DMS 273 (cell line): ENCODE data around the gene BABAM2.

Experiments
- DNase-seq: peaks from one replicate; lab custom pipeline; 2025; ENCODE audit not compliant: unreplicated experiment; lab: John Stamatoyannopoulos, UW

The BABAM2 gene

DNA sequence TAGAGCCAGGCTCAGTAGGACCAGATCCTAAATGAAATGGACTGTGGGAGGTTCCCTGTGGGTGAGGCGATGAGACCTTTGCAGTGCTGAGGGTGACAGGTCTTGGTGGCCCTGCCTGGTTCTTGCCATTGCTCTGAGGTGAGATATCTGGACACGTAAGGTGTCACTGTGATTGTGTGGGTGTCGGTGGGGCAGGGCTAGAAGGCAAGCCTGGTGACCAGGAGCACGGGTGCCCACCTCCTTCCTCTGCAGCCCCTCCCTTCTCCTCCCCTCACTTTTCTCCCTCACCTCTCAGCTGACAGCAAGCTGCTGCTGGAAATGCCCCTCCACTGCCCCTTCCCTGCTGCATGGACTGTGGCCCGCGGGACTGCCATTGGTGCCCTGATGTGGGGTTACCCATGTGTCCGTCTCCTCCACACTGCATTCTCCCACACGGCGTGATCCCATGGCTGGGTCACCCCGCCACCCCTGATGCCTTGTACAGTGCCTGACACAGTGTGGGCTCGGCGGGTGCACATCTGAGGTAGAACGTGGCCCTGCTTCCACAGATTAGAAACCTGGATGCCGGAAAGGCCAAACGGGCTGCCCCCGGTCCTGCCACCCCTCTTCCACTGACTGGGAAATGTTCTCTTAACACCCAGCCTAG is 446.6 kb downstream of the BABAM2 start:
- DNase-seq, result no peak

DNA sequence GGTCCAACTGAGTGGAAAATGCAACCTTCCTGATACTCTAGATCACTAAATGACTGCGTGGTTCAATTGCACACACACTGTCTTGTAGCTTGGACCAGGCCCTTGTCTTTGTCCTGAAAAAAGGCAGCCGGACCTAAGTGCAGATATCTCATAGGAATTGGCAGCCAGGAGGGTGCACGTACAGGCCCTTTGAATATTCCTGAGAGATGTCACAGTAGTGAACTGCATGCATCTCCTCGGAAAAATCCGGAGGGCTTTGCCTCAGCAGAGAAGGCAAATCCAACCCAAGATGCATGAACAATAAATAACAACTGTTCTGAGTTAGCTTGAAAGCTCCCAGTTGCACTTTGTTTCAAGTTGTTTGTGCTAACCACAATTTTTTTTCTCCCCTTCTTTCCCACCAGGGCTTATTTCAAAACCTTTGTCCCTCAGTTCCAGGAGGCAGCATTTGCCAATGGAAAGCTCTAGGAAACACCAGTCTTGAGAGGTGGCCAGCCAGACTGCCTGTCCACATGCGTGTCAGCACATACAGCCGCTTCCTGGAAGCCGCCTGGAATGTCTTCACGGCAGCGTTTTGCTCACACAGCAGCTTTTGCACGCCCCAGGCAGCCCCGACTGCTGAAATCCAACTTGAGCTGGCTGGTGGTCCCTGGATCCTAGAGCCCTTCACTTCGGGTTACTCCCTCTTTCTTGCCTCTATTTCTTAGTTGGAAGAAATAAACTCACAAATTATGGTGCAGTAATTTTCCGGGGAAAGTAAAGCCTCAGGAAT is 447.7 kb downstream of the BABAM2 start:
- no peak for DNase-seq

DNA sequence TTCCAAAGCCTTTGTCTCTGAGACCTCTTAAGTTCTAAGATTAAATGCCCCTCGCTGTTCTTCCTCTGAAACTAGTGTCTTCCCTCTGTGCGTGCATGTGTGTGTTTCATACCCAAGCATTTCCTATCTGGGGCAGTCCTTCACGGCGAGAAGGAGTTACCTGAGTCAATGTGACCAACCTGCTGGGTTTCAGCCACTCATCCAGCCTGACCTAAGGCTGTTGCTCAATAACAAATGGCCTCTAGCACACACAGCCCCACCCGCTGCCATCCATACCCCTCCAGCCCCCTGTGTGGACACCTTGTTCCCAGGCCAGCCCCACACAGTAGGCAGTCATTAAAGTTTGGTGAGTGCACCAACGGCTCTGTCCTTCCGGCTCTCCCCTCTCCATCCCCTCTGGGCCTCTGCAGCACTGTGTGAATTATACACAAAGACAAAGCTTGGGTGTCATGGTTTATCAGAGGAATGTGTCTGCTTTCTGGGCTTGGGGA is 448.3 kb downstream of the BABAM2 start:
- no peak for DNase-seq

DNA sequence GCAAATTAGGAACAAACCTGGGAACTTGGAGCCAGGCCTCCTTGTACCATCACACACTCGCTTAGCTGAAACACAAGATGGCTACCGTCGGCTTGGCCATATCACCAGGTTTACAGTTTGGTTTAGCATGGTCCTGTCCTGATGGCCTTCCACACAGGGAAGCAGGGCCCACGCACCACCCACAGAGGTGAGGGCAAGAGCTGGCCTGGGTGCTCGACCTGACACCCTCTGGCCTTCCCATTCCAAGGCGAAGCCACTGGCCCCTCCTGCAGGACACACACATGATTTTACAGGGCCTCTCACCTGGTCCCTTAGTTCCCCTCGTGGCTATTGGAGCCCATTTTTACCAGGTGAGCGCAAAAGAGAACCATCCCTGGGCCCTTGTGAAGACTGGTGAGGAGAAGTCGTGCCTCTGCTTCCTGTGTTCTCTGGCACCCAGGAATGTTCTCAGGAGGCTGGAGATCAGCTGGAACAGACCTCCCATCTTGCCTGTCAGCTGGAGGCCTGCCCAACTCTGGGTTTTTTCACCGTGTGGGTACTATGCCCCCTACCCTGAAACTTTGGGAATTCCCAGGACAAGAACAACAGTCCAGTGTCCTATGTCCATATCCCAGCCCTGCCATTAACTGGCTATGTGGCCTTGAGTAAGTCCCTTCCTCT is 449.1 kb downstream of the BABAM2 start:
- no peak for DNase-seq

DNA sequence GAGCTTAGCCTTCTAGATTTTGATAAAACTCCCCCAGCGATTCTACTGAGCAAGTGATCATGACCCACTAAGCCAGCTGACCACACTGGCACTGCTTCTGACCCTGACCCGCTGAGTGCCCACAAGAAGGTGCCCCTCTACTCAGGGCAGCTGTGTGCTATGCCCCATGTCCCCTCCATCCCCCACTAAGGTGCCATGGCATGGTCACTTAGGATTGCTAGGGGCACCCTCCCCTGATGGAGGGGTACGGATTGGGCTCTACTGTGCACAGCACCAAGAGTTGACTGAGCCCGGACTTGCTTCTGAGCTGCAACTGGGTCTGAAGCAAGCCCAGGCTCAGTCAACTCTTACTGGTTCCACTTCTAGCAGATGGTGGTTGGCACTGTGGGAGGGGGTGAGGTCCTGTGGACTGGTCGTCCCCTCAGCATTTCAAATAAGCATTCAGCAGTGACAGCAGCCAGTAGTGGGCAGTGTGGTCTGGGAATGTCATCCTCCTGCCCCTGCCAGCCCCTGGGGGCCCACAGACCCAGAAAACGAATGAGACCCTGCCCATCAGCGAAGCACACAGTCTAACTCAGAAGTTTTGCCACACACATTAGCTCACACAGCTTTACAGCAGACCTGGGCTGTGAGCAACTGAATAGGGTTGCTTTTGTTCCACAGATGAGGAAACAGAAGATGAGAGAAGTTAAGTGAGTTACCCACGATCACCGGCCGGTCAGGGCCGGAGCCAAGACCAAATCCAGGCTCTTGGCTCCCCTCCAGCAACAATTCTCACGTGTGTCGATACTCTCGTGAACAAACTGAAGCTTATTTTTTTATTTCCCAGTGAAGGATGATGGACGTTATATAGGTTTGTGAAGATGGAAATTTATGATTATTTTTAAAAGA is 450.0 kb downstream of the BABAM2 start:
- no peak for DNase-seq

DNA sequence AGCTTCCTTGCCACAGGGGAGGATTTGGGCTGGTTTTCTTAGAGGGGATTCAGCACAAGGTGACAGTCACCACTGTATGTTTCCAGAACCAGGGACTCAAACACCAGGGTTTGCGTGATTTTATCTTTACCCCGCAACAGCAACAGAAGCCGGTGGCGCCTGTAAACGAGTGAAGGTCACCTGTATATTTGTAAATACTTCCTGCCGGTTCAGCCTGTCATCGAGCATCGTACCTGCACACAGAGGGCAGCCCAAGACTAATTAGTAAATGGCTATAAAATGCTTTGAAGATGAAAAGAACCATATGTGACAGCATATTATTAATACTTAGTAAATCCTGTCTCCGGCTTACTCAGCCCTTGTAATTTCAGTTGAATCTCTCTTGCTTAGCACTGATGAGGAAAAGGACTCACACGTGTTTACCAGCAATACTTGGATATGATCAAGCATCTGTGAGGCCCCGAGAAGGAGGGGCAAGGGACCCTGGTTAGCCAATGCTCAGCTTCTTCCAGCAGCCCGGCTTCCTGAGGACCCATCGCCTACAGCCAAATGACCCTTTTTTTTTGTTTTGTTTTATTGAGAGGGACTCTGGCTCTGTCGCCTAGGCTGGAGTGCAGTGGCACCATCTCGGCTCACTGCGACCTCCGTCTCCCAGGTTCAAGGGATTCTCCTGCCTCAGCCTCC is 450.8 kb downstream of the BABAM2 start:
- DNase-seq, result no peak

DNA sequence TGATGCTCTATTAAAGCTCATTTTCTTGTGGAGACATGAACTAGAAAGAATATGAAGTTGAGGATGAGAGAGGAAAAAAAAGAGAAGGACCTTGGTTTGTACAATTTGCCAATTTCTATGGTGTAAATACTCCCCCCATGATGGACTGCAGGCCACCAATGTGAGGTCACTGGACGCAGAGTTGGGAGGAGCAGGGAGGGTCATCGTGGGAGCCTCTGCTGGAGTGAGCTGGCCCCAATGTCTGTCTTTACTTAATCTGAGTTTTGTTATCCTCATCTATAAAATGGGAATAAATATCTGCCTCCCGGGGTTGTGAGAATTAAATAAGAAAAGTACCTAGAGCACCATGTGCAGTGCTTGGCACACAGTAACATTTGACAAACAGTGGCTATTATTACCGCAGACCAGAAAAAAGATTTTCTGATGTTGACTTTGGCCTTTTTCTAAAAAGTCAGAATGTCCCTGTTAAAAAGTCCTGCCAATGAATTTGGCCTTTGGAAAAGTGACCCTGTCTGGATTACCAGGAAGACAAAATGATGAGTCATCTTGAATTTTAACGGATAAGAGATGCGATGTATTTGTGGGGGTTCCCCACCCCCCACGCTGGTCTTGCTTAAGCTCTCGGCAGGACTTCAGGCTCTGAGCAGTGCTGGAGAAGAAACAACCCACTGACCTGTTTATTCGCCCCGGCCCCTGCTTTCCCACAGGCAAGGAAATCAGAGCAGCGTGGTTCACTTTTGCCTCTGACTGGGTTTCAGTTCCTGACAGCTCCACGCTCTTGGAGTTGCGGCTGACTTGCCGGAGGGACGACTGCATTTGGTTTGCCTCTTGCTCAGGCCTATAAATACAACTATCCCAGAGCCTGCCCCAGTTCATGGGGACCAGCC is 451.8 kb downstream of the BABAM2 start:
- DNase-seq, result no peak

DNA sequence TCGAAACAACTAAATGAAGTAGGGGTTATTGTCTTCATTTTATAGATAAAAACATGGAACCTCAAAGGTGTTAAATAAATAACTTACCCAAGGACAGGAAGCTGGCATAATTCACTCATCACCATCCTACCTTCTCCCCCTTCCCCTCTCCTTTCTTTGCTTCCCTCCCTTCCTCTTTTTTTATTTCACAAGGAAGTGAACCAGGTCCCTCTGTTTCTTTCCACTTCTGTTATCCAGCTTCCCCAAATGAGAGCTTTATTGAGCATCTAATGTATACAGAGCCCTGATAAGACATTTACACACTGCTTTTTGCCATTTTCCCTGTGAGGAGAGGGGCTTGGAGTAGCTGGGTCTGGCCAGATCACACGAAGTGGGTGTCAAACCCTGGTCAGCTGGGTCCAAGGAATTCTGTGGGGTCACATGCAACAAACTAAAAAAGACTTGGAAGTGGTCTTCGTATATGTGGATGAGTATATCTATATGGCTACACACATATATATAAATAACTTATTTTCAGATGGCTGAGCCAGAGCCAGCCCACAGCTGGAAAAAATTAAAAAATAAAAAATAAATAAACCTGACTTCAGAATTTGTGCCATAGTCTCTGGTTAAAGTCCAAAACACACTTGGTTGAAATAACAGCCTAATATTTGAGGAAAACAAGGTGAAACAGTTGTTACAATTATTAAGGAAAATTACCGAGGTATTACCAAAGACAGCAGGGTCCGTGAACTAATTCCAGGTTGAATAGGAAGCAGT is 452.8 kb downstream of the BABAM2 start:
- DNase-seq, result no peak

DNA sequence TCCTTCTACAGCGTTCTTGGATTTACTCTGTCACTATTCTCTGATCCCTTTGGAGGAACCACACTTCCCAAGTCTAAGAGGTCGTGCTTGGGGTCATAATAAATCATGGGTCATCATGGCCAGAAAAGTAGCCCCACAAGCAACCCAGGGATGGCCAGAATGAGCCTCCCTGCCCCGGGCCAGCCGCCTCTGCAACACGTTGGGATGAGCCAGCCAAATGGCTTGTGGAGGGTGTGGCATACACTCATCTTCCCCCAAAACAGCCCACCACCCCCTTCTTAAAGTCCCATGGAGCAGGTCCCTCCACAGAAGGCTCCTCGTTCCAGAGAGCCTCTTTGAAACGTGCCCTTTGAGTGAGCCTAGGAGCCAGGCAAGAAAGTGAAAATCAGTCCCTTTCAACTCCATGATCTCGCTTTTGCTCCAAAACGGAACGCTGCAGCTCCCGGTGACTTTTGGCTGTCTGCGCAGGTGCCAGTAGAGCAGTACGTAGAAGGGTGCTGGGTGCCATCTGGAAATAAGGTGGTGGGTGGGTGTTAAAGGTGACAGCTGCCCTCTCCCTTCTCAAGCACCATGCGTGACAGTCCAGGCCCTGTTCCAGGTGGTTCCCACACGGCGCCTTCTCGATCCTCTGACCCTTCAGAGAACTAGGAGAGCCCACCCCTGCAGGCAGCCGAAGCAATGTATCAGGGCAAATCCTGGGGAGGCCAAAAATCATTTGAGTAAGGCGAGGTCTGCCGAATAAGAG is 453.6 kb downstream of the BABAM2 start:
- no peak for DNase-seq

DNA sequence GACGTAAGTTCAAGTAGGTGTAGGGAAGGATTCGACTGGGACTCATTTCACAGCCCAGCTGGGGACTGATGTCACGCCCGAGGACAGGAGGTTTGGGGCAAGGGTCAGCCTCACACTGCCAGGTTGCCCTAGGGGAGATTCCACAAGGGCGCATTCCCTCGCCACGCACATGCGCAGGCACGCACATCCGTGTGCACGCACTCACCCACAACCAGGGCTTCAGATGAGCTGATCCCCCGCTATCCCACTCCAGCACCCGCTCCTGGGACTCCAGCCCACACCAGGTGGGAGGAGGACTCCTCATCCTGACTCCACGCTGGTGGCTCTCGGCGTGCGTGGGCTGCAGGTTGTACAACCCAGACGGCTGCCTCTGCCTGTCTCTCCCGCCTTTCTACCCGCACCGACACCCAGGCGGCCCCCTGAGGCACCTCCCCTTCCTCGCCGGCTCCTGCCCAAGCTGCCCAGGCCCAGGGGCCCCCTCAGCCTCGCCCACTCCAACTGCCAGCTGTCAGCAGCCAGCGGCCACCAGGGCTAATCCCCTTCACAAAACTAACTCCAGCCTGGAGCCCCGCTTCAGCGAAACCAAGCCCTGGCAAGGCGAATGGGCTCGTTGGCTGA is 454.3 kb downstream of the BABAM2 start:
- DNase-seq, result peak; percentile 34

DNA sequence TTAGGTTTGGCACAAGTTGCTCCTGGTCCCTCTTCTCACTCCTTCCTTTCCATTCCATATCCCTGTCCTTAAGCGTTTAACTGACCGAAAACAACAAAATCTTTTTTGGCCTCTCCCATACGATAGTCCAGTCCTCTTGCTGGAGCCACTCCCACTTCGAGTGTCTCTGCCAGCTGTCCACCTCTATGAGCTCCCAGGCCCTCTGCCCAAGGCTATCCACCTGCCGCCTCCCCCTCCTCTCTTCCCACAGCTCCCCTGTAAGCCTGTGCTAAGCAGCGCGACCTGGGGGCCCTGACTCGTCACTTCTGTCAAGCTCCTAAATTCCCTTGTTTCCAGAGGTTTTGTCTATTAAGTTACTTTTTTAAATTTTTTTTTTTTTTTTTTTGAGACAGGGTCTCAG is 455.1 kb downstream of the BABAM2 start:
- DNase-seq, result peak; percentile 21

DNA sequence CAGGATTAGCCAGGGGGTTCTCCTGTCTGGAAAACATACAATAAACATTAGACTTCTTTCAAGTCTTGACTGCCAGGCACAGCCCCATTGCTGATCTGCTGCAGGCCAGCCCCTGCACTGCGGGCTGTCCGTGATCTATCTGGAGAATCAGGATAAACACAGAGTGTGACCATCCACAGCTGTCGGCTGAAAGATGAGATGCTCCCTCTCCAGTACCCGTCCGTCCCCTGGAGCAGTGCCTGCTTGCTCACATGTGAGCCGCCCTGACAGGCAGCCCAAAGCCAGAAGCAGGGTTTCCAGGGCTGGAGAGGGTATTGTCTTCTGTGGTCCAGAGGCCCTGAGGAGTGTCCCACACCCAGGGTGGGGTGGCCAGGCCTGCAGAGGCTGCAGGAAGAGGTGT is 456.1 kb downstream of the BABAM2 start:
- DNase-seq, result peak; percentile 94

DNA sequence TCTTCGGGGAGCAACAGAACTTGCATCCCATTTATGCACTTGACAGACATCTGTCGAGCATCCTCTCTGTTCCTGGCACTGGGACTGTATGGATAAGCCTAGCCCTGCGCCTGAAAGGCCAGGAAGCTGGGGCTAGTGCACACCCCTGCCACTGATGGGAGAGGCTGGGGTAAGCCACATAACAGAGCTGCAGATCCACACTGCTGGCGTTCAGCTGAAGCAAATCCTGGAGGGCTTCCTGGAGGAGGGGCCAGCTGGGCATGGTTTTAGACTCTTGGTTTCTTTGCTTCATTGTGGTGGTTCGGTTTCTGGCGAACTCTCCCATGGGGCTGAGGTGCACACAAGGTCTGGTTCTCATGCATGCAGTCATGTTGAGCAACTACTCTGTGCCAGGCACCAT is 456.7 kb downstream of the BABAM2 start:
- peak; percentile 36 for DNase-seq

DNA sequence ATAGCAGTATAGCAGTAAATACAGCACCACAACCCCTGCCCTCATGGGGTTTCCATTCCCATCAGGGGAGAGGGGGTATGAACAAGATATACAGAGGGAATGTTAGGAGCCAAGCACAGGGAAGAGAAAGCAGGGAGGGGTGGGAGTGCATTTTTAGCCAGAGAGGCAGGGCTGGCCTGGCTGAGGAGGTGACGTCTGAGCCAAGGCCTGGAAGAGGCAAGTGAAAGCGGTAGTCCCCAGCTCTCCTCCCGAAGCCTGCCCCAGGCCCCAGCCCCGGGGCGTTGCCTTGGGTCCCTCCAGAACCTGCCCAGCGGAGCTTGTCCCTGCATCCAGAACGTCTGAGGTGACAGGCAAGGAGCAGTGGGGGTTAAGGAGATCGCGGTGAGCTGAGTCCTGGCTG is 457.1 kb downstream of the BABAM2 start:
- DNase-seq, result no peak

DNA sequence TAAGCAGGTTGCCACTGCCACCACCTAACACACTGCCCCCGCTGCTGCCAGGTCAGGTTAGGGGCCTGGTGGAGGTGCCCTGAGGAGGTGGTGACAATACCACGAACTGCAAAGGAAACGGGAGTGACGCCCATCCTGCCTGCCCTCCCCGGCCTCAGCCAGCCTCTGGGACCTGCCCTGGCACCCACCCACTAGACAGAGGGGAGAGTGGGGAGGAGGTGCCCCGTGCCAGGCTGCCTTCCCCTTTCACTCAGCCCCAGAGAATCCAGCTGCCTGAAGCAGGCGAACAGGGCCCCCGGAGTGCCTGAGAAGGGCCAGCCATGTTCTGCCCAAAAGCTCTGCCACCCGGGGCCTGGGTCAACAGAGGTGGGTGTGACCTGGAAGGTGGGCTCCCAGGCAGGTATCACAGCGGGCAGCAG is 457.6 kb downstream of the BABAM2 start:
- DNase-seq, result no peak

DNA sequence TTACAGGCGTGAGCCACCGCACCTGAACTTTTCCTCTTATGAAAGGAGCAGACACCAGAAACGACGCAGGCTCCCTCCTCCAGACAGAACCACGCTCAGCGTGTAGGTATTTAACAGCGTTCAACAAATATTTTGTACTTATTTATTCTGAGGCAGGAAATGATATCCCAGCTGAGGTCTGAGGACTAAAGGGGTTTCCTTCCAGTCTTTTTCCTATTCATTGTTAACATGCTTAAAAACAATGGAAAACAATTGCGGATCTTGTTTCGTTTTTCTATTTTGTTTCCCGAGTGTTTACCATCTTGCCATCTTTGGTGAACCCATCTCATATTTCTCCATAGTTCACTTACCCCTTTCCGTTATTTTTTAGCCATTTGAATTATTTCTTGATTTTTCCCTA is 458.4 kb downstream of the BABAM2 start:
- DNase-seq, result no peak

DNA sequence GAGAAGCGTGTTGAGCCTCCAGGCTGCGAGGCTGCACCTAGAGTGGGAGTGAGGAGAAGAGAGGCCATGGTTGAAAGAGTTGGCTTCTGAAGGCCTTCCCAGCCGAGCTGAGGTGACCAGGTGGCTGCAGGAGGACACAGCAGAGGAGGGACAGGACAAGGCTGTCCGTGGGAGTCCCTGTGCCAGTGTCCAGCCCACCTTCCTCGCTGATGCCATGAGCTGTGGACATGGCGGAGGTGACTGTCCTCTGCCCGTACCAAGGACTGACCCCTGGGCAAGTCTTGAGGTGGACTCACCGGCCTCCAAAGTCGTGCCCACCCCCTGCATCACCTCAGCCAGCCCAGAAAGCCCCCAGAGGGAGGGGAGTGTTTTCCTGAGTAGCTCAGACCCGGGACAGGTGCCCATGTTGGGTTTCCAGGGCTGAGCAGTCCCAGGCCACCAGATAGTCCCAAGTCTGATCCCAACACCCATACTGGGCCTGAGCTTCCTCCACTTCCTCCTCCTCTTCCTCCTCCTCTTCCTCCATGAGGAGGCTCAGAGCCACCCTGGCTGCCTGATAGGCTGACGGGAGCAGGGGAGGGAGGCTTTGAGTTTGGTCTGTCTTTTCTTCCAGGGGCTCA is 459.1 kb downstream of the BABAM2 start:
- DNase-seq, result no peak
